Measurements from ENCODE around the gene H3-3A.
"Not testable (repeated sequence)": the region's sequence is repeated elsewhere in the genome, so short reads cannot be mapped to it uniquely, and the experiment has no call there.

The H3-3A gene

GRCh38 chr1:226083302-226084101, 21.0 kb downstream of the H3-3A start:
- FAIRE-seq (peak; percentile 77), DNase-seq (ENCODE audit: low spot score) (peak; percentile 94)

GRCh38 chr1:226085675-226086285, 23.3 kb downstream of the H3-3A start:
- no peak for FAIRE-seq
- no peak for DNase-seq (ENCODE audit: low spot score)

GRCh38 chr1:226086776-226087175, 24.3 kb downstream of the H3-3A start:
- FAIRE-seq: no peak

GRCh38 chr1:226091461-226091860, 28.9 kb downstream of the H3-3A start:
- FAIRE-seq: no peak
- no peak for DNase-seq (ENCODE audit: low spot score)

More at GRCh38 chr1:226086776-226087175, 24.3 kb downstream of the H3-3A start:
- DNase-seq (ENCODE audit: low spot score): no peak

DNA sequence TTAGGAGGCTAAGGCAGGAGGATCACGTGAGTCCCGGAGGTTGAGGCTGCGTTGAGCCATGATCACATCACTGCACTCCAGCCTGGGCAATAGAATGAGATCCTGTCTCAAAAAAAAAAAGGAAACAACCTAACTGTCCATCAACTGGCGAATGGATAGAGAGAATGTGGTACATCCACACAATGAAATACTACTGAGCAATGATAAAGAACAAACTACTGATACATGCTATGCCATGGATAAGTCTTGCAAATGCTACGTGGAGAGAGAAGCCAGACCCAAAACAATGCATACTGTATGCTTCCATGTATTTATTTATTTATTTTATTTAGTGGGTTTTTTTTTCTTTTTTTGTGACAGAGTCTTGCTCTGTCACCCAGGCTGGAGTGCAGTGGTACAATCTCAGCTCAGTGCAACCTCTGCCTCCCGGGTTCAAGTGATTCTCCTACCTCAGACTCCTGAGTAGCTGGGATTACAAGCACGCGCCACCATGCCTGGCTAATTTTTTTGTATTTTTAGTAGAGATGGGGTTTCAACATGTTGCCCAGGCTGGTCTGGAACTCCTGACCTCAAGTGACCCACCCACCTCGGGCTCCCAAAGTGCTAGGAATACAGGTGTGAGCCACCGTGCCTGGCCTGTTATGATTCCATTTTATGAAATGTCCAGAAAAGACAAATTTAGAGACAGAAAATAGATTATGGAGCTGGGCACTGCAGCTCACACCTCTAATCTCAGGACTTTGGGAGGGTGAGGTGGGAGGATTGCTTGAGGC, 29.7 kb downstream of the H3-3A start:
- not testable (repeated sequence) for FAIRE-seq; DNase-seq (ENCODE audit: low spot score)

- no peak for FAIRE-seq
- no peak for DNase-seq (ENCODE audit: low spot score)
Measured at GRCh38 chr1:226092965-226093364, 30.4 kb downstream of the H3-3A start.

GRCh38 chr1:226093621-226094020, 31.1 kb downstream of the H3-3A start:
- DNase-seq (ENCODE audit: low spot score) (no peak), FAIRE-seq (no peak)

- FAIRE-seq: no peak
- no peak for DNase-seq (ENCODE audit: low spot score)
Measured at GRCh38 chr1:226094451-226094850, 31.9 kb downstream of the H3-3A start.

- FAIRE-seq (no peak), DNase-seq (ENCODE audit: low spot score) (no peak)
Measured at GRCh38 chr1:226095286-226095685, 32.8 kb downstream of the H3-3A start.

- no peak for FAIRE-seq
- no peak for DNase-seq (ENCODE audit: low spot score)
Measured at GRCh38 chr1:226097866-226098625, 35.5 kb downstream of the H3-3A start.

GRCh38 chr1:226098870-226099835, 36.6 kb downstream of the H3-3A start:
- DNase-seq (ENCODE audit: low spot score) (no peak), FAIRE-seq (no peak)

GRCh38 chr1:226100436-226101391, 38.2 kb downstream of the H3-3A start:
- no peak for FAIRE-seq
- no peak for DNase-seq (ENCODE audit: low spot score)

DNA sequence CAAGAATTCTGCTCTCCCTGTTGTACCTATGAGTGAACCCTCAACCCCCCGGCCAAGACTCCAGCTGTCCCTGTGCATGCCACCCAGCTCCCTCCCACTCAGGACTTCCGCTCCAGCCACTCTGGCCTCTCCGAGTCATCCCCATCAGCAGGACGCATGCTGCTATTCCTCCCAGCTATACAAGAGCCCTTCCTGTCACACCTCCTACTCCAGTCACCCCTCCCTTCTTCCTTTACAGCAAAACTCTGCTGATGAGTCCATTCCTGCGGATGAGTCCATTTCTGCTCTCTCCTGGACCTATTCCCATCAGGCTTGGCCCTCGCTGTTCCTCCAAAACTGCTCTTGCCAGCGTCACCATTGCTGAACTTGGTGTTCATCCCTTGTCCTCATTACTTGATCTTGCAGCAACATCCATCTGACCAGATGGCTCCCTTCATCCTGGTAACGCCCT, 42.2 kb downstream of the H3-3A start:
- FAIRE-seq: no peak
- DNase-seq (ENCODE audit: low spot score): no peak

DNA sequence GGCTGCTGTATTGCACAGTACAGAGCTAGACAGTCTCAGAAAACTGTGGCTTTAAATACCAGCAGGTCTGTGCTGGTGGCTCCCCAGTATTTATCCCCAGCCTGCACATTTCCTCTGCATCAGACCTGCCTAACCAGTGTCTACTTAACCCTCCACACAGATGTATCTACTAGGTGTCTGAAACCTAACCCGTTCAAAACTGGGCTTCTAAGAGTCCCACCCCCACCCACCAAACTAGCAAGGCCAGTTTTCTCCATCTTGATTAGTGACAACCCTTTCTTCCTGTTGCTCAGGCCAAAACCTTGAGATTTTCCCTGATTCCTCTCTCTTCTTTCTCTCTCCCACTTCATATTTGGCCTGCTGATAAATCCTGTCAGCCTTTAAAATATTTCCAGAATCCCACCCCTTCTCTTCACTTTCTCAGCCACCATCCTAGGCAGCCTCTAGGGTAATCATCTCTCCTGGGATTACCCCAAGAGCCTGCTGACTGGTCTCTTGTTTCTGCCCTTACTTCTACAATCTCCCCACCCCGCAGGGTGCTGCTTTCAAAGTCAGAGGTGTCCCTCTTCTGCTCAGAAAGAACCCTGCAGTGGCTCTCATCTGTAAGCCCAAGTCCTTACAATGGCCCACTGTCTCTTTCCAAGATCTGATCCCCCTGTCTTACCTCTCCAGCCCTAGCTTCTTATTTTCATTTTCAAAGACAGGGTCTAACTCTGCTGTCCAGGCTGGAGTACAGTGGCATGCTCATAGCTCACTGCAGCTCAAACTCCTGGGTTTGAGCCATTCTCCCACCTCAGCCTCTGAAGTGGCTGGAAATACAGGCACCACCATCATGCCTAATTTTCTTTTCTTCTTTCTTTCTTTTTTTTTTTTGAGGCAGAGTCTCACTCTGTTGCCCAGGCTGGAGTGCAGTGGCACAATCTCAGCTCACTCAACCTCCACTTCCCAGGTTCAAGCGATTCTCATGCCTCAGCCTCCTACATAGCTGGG, 45.2 kb downstream of the H3-3A start:
- DNase-seq (ENCODE audit: low spot score) (no peak), FAIRE-seq (no peak)

GRCh38 chr1:226108935-226109828, 46.7 kb downstream of the H3-3A start:
- no peak for DNase-seq (ENCODE audit: low spot score)
- no peak for FAIRE-seq

GRCh38 chr1:226109829-226110248, 47.3 kb downstream of the H3-3A start:
- DNase-seq (ENCODE audit: low spot score) (peak; percentile 98), FAIRE-seq (no peak)

All from urothelium cell line (cell line).